Endothelial cell of hepatic sinusoid (primary cell): ENCODE results near the gene PSMD2.

Experiments
- in situ Hi-C: cut with HindIII; loops from 2 replicates; pipeline ENCODE4 v1.10.0; 2017; ENCODE audit warnings: low sequenced_read_pairs

The PSMD2 gene

GRCh38 chr3:184354121-184354728, 55.2 kb downstream of the PSMD2 start:
- in situ Hi-C loops = no loop called here

- in situ Hi-C loops = no loop called here
Measured at GRCh38 chr3:184354754-184355153, 55.7 kb downstream of the PSMD2 start.

- in situ Hi-C loops = no loop called here
Measured at GRCh38 chr3:184355261-184356040, 56.4 kb downstream of the PSMD2 start.

- in situ Hi-C loops = no loop called here
Measured at GRCh38 chr3:184357248-184358123, 58.4 kb downstream of the PSMD2 start.

GRCh38 chr3:184358124-184358767, 59.2 kb downstream of the PSMD2 start:
- in situ Hi-C loops = no loop called here
